Mucosa of descending colon (tissue), 3 donors: ENCODE results near the gene LACTB. TPM values are rescaled to one million over a fixed set of nuclear protein-coding genes. Genes with fewer than 3 reads are reported as not detected.
A peak's percentile ranks its signal among the peaks of the same experiment; 100 is the strongest.

Experiments
- ATAC-seq: fragments of 200-7000 bp; cut with Tn5 transposase; one replicate; pipeline ENCODE4 v1.9.1; 2020; ENCODE audit warnings: mild to moderate bottlenecking, moderate library complexity
- DNase-seq, 3 donors: peaks; one replicate each; pipeline ENCODE4 v3.0.0-alpha.2; 2020
- H3K36me3 ChIP-seq: fragments of 200-600 bp; one replicate; pipeline ENCODE4 v1.8.0; 2021; ENCODE audit warnings: low read depth, mild to moderate bottlenecking
- H3K4me1 ChIP-seq: fragments of 200-600 bp; one replicate; pipeline ENCODE4 v1.8.0; 2021; ENCODE audit warnings: low read depth, mild to moderate bottlenecking
- H3K4me3 ChIP-seq: fragments of 200-600 bp; one replicate; pipeline ENCODE4 v1.8.0; 2021; ENCODE audit warnings: mild to moderate bottlenecking
- H3K9me3 ChIP-seq: fragments of 200-600 bp; one replicate; pipeline ENCODE4 v1.8.0; 2021; ENCODE audit warnings: mild to moderate bottlenecking
- intact Hi-C, 2 donors: fragments of 100-400 bp; cut with DNase I in 1 of 2; cut with micrococcal nuclease in 1 of 2; formaldehyde crosslinking; loops; one replicate each; pipeline versions ENCODE4 v1.11.0 to v1.11.1; 2022; cut with DNase I, micrococcal nuclease
- total RNA-seq, 3 donors: library from RNA; stranded (reverse); fragmentation: NEBNext Ultra II Directional in 2 of 3; extraction: Animal tissue kit (Norgen Biotek cat#: 25700) in 2 of 3; gene quantifications; one replicate each; pipeline versions ENCODE4 v1.2.1 to v1.2.4, GENCODE V29; 2021 to 2023
- TF ChIP-seq, protein P1 (sequence below): fragments of 200-600 bp; IDR thresholded peaks from one replicate; pipeline ENCODE4 v1.8.0; 2022; ENCODE audit warnings: antibody characterized with exemption, mild to moderate bottlenecking
- donor health status: DM: no; HTN: no; CAD: no; lungs with moderate emphysema.
- donor health status: DM: no; HTN: no; CAD: no.
- donor health status: DM: no; HTN: yes; CAD: no.

Gene LACTB
- total RNA-seq, 3 donors from 2014 or later: 19.8 to 24.0 (median 21.1) TPM

- no peaks in the 10 kb centered on the region for H3K36me3 ChIP-seq
- no peak for ATAC-seq
- H3K4me3 ChIP-seq: no peak overlapping the region
- H3K9me3 ChIP-seq: no peaks in the 10 kb centered on the region
- no peak for DNase-seq
- TF ChIP-seq, protein P1, sequence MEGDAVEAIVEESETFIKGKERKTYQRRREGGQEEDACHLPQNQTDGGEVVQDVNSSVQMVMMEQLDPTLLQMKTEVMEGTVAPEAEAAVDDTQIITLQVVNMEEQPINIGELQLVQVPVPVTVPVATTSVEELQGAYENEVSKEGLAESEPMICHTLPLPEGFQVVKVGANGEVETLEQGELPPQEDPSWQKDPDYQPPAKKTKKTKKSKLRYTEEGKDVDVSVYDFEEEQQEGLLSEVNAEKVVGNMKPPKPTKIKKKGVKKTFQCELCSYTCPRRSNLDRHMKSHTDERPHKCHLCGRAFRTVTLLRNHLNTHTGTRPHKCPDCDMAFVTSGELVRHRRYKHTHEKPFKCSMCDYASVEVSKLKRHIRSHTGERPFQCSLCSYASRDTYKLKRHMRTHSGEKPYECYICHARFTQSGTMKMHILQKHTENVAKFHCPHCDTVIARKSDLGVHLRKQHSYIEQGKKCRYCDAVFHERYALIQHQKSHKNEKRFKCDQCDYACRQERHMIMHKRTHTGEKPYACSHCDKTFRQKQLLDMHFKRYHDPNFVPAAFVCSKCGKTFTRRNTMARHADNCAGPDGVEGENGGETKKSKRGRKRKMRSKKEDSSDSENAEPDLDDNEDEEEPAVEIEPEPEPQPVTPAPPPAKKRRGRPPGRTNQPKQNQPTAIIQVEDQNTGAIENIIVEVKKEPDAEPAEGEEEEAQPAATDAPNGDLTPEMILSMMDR: no peak
- intact Hi-C loops: no loop called here
- peaks cover 4% of the 10 kb centered on the region for H3K4me1 ChIP-seq
These were observed 34.7 kb upstream of the LACTB start for GRCh38 chr15:63086947-63087346.

DNA sequence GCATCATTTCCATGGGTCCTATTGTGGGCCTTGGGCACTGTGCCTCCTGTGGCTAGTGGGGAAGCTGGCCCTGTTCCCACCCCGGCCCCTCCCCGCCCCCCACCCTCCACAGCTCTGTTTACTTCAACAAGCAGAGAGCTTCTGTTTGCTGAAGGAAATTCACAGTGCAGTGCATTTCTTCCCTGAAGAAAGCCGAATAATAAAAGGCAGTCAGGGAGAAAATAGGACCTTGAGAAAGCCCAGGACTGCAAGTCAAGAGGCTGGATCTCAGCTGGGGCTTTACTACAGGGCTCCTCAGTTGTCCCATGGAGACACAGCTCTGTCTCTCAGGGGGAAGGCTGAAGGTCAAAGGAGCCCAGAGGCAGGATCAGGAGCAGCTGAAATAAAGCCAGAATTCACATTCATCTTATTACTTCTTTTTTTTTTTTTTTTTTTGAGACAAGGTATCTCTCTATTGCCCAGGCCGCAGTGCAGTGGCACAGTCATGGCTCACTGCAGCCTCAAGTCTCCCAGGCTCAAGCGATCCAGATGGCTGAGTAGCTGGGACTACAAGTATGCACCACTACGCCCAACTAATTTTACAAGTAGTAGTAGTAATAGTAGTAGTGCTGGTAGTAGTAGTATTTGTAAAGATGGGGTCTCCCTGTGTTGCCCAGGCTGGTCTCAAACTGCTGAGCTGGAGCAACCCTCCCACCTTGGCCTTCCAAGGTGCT is 33.0 kb upstream of the LACTB start:
- Histone ChIP-seq H3K36me3 (no peaks in the 10 kb centered on the region), H3K9me3 (no peaks in the 10 kb centered on the region), H3K4me3 (no peak overlapping the region), H3K4me1 (peaks cover 4% of the 10 kb centered on the region)
- no peak for ATAC-seq
- TF ChIP-seq, protein P1: no peak
- no peak for DNase-seq
- intact Hi-C loops: no loop called here

DNA sequence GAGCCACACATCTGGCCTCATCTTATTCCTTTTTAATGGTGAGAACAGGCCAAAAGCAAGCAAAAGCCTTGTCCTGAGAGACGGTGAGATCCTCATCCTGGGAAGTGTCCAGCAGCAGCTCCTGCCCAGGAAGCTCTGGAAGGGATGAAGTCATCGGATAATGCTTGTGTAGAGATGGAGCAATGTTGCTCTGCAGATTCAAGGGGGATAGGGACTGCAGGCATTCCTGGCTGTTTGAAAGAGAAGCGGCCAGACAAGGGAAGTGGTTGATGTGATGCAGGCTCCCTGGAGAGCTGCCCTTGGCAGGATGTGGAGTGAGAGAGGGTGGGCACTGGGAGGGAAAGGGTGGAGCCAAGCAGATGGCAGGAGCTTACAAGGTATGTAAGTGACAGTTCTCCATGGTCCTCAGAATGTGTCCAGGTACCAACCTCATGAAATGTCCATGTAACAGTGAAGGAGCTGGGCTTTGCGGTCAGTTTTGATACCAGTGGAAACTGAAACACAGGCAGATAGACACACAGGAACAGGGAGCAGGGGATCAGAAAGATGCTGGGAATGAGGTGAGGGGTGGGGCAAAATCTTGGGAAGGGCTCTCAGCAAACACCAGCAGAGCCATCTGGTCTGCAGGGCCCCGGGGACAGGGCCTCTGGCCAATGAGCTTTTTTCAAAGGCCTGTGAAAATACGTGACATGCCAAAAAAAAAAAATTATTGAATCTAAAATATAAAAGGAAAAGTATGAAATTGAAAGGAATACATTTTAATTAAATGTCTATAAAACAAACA is 32.2 kb upstream of the LACTB start:
- peak in 2 of 3 donors; percentile 38 to 41 for DNase-seq
- peak; percentile 68 for ATAC-seq
- H3K9me3 ChIP-seq: no peaks in the 10 kb centered on the region
- TF ChIP-seq, protein P1: no peak
- no peaks in the 10 kb centered on the region for H3K36me3 ChIP-seq
- no peak overlapping the region for H3K4me3 ChIP-seq
- intact Hi-C loops: loop anchor here (5.0 kb wide), 2 partner anchors 42 to 307 kb away; no protein-coding TSS in a partner anchor
- H3K4me1 ChIP-seq: peaks cover 4% of the 10 kb centered on the region

- Histone ChIP-seq H3K9me3 (no peaks in the 10 kb centered on the region), H3K36me3 (no peaks in the 10 kb centered on the region), H3K4me1 (peaks cover 4% of the 10 kb centered on the region), H3K4me3 (no peak overlapping the region)
- no peak for DNase-seq
- intact Hi-C loops: loop anchor here (5.0 kb wide), 2 partner anchors 43 to 308 kb away; no protein-coding TSS in a partner anchor
- ATAC-seq: no peak
- TF ChIP-seq, protein P1: no peak
These were observed 31.2 kb upstream of the LACTB start for GRCh38 chr15:63090472-63090871.

DNA sequence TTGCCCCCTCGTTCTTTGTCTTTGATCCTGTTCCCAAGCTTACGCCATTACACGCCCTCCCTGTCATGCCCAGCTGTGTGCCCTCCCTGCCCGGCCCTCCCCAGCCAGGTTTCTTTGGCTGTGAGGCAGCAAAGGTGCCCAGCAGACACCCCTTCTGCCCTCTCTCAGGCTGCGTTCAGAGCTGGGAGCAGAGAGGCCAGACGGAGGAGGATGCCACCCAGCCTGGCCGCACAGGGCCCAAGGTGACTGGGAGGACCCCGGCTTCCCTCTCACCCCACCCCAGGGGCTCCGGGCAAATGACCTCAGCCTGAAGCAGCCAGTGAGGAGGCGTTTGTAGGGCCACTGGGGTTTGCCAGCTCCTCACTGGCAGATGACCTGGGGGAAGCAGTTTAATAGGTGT is 30.8 kb upstream of the LACTB start:
- TF ChIP-seq, protein P1: no peak
- no peaks in the 10 kb centered on the region for H3K36me3 ChIP-seq
- no peaks in the 10 kb centered on the region for H3K9me3 ChIP-seq
- intact Hi-C loops: loop anchor here (5.0 kb wide), 2 partner anchors 44 to 309 kb away; no protein-coding TSS in a partner anchor
- DNase-seq (no peak), ATAC-seq (no peak)
- H3K4me1 ChIP-seq: peaks cover 4% of the 10 kb centered on the region
- H3K4me3 ChIP-seq: no peak overlapping the region
